GM19463 (cell line): ENCODE data around the gene NYNRIN.
"Not testable (repeated sequence)": the region's sequence is repeated elsewhere in the genome, so short reads cannot be mapped to it uniquely, and the experiment has no call there.

Experiments
- ATAC-seq: cut with Tn5 transposase; IDR thresholded peaks from one replicate; pipeline ENCODE4 v1.9.1; 2021; ENCODE audit warnings: mild to moderate bottlenecking, moderate library complexity; ENCODE audit not compliant: unreplicated experiment

Gene NYNRIN

DNA sequence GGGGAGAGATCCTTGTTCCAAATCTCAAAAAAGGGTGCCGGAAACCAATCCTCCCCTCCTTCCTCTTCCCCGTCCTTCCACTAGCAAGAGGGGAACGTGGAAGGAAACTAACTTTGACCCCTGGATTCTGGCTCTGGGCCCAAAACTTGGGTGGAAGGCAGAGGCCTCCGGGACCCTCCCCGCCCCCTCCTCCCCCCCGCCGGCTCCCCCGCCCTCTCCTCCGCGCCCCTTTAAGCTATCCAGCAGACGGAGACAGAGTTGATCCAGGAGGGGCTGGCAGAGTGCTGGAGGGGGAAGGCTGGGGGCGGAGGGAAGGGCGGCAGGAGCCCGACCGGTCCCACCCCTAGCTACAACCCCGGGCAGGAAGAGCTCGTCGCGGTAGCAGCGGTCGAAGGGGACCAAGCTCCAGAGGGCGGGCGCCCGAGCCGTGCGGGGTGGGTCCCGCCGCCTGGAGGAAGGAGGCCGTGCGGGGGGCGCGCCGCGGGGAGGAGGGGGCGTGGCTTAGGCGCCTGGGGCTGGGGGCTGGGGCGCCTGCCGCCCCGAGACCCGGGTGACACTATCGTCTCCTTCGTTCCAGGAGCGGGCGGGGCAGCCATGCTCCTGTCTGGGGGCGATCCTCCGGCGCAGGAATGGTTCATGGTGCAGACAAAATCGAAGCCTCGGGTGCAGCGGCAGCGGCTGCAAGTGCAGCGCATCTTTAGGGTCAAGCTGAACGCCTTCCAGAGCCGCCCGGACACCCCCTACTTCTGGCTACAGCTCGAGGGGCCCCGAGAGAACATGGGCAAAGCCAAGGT, at the start of gene NYNRIN:
Gene NYNRIN (plus strand): TSS at position 351 of the 794 bp plus-strand sequence. CDS start 244 bp downstream, at position 595.
- peak; percentile 69 for ATAC-seq

DNA sequence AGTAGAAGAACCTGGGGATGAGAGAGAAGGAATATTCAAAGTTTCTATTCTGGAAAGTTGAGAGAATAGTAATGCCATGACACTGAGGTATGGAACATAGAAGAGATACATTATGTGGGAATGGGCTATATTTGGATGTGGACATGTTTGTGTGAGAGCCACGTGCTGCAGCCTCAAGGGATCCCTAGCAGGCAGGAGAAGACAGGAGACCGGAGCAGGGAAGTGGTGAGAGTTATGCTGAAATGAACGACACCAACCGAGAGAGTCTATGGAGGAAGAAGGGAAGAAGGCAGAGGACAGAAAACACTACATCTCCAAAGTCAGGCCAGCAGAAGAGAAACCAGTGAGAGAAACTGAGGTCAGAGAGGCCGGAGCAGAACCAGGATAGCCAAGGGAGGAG, 49.1 kb upstream of the NYNRIN start:
- ATAC-seq, result no peak

DNA sequence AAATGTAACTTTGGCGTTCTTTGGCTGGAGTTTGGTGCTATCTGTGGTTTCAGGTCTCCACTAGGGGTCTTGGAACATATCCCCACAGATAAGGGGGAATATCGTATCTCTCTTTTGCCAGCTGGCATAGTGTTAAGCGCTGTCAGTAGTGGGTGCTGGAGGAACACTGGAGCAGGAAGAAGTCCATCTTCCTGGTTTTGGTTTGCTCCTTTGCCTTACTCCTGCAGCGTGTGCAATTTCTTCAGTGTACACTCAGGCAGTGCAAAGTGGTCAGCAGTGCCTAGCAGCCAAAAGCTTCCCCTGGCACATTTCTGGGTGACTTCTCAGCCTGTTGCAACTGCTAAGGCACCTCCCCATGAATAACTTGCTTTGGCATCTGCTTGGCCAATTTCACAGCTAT, 47.3 kb upstream of the NYNRIN start:
- no peak for ATAC-seq

DNA sequence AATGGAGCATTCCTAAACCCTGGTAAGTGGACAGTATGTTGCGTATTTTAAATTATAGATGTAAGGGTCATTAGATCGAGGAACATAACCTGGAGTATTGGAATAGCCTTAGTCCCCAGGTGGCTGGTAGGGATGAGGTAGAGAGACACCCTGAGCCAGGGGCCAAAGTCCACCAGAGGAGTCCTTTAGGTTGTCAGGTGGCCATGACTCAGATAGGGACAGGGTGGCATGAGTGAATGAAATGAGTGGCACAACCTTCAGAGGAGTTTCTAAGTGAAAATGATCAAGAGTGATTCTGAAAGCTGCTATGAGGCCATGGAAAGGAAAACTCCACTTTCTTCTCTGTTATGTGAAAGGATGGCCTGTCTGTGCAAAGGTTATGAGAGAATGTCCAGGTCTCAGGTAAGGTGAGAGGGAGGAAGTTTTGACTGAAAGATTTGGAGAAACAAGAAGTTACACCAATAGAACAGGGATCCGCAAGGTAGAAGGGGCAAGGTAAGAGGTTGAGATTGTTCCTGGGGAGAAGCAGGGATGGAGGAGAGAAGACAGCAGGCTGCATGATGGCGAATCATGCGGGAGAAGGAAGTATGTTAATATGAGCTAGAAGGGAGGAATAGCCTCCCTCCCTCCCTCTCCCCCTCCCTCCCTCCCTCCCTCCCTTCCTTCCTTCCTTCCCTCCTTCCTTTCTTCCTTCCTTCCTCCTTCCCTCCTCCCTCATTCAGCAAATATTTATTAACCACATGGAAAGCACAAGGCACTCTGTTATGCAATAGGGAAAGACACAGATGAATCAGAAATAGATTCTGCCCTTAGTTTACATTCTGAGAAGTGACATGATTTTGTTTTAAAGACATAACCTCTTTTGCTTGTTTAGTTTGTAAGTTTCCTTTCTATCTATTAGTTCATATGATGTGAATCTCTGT, 45.0 kb upstream of the NYNRIN start:
- ATAC-seq, result peak; percentile 76

DNA sequence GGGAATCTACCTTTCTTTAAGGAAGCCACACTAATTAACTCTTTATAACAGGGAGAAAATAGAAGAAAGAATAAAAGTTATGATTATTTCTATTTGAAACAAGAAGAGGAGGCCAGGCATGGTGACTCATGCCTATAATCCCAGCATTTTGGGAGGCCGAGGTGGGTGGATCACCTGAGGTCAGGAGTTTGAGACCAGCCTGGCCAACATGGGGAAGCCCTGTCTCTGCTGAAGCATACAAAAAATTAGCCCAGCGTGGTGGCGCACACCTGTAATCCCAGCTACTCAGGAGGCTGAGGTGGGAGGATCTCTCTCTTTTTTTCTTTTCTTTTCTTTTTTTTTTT, 44.3 kb upstream of the NYNRIN start:
- not testable (repeated sequence) for ATAC-seq

DNA sequence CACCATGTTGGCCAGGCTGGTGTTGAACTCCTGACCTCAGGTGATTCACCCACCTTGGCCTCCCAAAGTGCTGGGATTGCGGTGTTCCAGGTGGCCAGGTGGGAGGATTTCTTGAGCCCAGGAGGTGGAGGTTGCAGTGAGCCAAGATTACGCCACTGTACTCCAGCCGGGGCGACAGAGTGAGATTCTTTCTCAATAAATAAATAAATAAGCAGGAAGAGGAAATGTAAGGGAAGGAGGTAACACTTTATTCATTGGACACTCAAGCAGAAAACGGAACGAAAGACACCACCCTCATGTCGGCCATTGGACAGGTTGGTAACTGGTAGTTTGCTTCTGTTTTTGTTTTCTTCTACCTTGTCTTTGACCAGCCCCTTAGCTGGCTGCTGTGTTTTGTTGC, 43.8 kb upstream of the NYNRIN start:
- no peak for ATAC-seq

DNA sequence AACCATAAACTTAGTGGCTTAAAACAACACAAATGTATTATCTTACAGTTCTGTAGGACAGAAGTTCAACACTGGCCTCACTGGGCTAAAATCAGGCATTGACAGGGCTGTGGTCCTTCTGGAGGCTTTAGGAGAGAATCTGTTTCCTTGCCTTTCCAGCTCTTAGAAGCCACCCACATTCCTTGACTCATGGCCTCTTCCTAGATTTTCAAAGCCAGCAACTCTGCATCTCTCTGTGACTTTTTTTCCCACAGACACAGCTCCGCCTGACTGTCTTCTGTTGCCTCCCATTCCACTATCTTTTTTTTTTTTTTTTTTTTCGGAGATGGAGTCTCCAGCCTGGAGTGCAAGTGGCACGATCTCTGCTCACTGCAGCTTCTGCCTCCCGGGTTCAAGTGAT, 42.6 kb upstream of the NYNRIN start:
- no peak for ATAC-seq

DNA sequence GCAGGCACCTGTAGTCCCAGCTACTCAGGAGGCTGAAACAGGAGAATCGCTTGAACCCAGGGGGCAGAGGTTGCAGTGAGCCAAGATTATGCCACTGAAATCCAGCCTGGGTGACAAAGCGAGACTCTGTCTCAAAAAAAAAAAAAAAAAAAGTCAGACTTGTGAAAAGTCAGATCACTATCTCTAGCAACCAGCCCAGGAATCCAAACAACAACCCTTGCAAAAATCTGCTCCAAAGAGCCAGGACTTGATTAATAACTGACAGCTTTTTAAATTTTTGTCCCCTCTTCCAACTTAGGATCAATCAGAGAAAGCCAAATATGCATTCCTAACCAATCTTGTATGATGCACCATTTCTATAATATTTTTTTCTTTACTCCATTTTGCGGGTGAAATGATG, 38.5 kb upstream of the NYNRIN start:
- ATAC-seq, result no peak

DNA sequence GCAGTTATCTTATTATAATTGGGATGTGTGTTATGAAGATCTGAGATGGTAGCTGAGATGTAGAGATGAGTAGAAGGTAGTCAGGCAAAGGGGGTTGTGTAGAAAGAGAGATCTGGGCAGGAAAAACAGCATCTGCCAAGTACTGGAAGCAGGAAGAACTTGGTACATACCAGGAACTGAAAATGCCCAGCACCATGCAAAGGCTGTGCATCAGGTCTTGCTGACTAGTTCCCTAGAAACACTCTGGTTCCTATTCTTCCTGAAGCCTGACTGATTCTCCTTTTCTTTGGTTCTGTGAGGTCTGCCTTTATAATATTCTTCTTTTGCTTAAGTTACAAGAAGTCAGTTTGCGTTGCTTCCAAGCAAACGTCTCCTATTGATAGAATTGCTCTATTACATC, 37.5 kb upstream of the NYNRIN start:
- ATAC-seq, result no peak

DNA sequence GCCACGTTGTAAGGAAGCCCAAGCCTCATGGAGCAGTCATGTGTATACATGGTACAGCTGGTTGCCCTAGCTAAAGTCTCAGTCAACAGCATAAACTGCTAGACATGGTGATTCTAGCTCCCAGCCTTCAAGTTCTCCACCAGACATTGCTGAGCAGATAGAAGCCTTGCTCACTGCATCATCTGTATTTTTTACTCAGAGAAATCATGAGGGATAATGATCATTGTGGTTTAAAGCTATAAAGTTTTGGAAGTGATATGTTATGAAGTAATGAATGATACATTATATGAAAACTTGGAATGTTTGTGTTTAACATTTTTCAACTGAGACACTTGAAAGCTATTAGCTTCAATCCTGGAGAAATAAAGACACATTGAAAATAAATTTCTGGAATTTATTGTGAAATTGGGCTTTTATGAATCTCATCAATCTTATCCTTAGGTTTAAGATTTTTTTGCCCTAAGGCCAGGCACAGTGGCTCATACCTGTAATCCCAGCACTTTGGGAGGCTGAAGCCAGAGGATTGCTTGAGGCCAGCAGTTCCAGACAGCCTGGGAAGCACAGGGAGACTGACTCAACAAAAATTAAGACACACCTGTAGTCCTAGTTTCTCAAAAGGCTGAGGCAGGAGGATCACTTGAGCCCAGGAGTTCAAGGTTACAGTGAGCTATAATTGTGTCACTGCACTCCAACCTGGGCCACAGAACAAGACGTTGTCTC, 36.4 kb upstream of the NYNRIN start:
- no peak for ATAC-seq

DNA sequence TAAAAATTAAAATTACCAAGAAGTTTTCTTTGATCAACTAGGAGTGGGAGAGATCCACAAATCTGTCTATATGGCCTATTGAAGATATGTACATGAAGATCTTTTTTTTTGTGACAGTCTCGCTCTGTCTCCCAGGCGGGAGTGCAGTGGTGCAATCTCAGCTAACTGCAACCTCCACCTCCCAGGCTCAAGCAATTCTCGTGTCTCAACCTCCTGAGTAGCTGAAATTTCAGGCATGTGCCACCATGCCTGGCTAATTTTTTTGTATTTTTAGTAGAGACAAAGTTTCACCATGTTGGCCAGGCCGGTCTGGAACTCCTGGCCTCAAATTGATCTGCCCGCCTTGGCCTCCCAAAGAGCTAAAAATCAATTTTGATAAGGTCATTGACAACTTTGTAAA, 35.4 kb upstream of the NYNRIN start:
- no peak for ATAC-seq

DNA sequence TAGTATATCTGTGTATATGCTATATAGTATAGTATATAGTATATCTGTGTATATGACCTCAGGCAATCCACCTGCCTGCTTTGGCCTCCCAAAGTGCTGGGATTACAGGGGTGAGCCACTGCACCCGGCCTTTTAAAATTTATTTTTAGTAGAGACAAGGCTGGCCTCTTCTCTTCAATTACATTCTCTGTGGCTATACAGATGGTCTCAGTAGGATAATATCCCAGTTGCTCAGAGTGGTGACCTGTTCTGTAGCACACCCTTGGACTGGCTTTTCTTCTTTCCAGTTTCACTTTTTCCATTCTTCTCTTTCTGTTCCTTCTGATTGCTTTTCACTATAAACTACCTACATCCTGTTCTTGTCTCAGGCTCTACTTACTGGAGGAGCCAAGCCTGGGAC, 34.0 kb upstream of the NYNRIN start:
- ATAC-seq, result no peak

DNA sequence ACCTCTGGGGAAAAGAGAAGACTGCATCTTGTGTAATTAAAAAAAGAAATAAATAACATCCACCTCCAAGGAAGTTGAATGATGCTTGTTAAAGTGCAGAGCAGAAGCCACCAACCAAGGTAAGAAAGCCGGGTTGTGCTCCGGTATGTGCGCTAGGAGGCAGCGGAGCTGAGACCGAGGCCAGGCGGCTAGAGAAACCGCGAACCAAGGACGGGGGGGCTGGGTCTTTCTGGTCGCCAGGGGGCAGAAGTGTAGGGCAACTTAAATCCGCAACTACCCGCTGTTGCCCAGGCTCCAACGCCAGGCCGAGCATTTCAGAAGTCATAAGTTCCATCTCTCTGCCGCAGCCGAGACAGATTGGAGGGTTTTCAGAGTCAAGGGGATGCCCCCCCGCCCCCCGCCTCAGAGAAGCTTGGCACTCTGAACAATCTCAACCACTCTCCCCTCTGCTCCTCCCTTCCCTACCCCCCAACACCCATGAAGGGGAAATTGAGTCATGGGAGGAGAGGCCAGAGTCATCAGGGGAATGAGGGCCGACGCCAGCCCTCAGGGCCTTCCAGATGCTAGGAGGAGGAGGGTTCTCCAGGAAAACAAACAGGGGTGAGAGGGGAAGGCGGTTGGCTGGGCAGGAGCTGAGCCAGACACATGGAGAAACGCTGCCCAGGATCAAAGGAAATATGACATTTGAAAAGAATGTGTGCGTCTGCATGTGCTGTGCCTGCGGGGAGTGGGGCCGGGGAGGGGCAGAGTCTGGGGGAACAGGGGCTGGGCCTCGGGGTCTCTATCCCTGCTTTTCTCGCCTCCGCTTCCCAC, 33.0 kb upstream of the NYNRIN start:
- ATAC-seq, result peak; percentile 40

DNA sequence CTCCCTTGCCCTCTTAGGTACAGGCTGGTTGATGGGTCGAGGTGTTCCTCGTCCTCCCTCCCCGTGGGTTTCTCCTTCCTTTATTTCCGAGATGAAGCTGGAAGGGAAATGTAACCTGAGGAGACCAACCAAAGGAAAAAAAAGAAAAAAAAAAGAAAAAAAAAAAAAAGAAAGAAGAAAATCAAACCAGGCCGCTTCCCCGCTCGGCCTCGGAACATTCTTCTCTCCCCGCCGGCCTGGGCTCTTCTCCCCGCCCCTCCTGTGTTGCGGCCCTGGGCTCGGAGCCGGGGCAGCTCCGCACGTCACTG, 32.4 kb upstream of the NYNRIN start:
- no peak for ATAC-seq

DNA sequence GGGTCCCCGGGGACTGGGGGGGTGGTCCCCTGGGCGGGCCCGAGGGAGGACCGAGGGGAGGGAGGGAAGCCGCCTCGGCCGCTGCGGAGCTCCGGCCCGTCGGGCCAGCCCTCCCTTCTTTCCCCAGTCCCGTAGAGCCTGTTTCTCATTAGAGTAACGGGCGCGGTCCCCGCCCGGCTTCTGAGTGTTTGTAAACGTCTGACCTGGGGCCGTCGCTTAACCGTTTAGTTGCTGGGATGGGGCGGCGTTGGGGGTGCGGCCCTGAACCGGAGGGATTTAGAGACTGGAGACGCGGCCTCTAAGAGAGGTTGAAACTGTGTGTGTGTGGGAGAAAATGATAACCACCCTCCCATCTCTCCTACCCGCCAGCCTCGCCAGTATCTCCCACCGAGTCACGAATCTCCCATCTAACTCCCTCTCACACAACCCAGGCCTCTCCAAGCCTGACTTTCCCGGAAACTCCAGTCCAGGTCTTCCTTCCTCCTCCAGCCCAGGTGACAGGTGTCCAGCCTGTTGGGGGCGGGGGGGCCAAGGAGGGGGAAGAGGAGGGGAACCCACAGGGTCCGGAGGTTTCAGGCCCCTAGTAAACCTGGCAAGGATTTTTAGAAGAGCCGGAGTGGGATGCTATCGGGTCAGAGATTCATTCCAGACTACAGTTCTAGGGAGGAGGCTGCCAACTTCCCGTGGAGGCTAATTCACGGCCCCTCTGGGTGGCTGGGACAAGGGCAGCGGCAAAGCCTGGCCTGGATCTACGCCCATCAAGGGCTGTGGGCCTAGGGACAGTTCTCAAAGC, 31.9 kb upstream of the NYNRIN start:
- peak; percentile 63 for ATAC-seq

DNA sequence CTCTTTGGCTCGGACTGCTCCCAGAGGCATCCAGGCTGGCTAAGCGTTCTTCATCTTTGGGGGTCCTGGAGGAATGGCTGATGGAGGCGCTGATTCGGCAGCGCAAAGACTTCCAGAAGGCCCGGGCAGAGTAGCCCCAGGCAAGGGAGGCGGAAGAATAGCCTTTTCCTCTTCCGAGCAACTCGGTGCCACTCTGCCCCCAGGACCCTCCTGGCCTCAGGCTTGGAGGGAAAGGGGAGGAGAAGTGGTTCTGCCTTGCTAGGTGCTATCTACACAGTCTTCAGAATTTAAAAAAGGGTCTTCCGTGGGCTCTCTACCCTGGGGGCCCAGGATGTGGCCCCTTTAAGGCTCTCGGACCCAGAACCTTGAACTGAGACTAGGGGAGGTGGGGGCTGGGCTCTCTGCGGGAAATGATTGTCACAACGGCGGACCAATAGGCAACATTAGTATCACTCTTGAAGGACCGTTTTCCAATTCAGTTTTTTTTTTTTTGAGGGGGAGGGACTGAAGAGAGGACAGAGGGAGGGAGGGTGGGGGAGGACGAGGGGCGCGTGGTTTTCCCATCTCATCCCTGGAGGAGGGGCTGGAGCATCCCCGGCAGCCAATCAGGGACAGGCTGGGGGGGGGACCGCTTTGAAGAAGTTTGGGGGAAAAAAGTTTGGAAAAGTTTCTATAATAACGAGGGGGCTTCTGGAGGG, 31.1 kb upstream of the NYNRIN start, which contains the start of gene NFATC4:
Gene NFATC4 (plus strand): TSS at position 671 of the 698 bp plus-strand sequence. CDS start 157 bp downstream, outside the sequence.
- peak; percentile 15 for ATAC-seq

DNA sequence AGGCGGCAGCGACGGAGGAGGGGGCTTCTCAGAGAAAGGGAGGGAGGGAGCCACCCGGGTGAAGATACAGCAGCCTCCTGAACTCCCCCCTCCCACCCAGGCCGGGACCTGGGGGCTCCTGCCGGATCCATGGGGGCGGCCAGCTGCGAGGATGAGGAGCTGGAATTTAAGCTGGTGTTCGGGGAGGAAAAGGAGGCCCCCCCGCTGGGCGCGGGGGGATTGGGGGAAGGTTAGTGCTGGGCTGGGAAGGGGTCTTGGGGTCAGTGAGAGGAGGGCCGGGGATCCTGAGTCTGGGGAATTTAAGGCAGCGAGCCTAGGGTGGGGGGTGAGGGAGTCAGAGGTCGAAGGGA, 30.6 kb upstream of the NYNRIN start:
- no peak for ATAC-seq

DNA sequence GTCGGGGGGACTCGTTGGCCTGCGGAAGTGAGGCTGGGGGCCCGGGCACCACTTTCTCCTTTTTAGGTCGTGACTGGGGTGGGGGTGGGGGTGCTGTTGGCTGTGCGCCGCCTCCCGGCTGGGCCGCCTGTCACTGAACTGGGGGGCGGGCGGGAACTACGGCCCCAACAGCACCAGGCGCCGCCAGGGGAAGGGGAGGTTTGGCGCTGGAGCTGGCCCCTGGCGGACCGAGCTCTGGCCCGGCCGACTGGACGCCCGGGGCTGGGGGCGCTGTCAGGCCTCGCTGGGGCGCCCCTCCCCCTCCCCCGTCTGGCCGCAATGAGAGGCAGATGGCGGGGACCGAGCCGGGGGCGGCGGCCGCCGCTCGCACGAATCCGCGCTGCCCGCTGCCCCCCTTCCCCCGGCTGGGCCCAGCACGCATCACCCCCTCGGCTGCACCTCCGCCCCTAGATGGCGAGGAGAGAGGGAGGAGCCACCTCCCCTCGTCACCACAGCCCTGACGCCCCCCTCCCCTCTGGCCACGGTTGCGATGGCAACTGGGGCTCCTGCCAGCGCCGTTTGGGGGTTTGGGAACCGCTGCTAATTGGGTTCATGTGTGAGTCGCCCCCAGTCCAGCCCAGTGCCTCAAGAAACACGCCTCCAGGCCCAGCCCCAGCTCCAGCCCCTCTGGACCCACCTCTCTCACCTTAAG, 30.1 kb upstream of the NYNRIN start:
- no peak for ATAC-seq

DNA sequence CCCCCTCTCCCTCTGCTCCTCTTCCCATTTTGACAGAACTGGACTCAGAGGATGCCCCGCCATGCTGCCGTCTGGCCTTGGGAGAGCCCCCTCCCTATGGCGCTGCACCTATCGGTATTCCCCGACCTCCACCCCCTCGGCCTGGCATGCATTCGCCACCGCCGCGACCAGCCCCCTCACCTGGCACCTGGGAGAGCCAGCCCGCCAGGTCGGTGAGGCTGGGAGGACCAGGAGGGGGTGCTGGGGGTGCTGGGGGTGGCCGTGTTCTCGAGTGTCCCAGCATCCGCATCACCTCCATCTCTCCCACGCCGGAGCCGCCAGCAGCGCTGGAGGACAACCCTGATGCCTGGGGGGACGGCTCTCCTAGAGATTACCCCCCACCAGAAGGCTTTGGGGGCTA, 29.3 kb upstream of the NYNRIN start:
- no peak for ATAC-seq
